D721Med (cell line): ENCODE results near the gene POLR1A.

Source experiments
- DNase-seq: peaks from one replicate; pipeline ENCODE4 v3.0.0; 2011; ENCODE audit warnings: low spot score; ENCODE audit not compliant: insufficient read length
- FAIRE-seq: peaks from 2 replicates; lab custom pipeline; 2011; peaks lifted over from hg19 to GRCh38; lab: Jason Lieb, UNC
- TF ChIP-seq, protein P1 (sequence below): IDR thresholded peaks from 2 replicates; pipeline ENCODE4 v1.5.1; 2012; ENCODE audit warnings: mild to moderate bottlenecking, control low read depth; ENCODE audit not compliant: insufficient read depth; ENCODE audit errors: missing control alignments

The POLR1A gene

DNA sequence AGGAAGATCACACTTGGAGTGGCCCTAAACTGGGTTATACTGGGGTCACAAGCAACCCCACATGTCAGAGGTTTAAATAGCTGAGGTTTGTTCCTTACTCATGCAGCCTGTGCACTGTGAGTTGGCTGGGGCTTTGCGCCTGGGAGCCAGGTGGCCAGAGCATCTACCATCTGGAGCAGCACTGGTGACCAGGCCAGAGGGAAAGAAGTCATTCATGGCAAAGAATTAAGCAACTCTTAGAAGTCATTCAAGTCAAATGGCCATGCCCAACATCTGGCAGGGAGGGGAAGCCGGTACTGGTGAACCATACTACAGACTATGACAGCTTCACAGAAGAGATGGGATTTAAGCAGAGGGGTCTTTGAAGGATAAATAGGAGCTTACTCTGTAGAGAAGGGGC lies 90.7 kb downstream of the POLR1A start:
- DNase-seq (no peak), FAIRE-seq (no peak)
- TF ChIP-seq, protein P1, sequence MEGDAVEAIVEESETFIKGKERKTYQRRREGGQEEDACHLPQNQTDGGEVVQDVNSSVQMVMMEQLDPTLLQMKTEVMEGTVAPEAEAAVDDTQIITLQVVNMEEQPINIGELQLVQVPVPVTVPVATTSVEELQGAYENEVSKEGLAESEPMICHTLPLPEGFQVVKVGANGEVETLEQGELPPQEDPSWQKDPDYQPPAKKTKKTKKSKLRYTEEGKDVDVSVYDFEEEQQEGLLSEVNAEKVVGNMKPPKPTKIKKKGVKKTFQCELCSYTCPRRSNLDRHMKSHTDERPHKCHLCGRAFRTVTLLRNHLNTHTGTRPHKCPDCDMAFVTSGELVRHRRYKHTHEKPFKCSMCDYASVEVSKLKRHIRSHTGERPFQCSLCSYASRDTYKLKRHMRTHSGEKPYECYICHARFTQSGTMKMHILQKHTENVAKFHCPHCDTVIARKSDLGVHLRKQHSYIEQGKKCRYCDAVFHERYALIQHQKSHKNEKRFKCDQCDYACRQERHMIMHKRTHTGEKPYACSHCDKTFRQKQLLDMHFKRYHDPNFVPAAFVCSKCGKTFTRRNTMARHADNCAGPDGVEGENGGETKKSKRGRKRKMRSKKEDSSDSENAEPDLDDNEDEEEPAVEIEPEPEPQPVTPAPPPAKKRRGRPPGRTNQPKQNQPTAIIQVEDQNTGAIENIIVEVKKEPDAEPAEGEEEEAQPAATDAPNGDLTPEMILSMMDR, result no peak

DNA sequence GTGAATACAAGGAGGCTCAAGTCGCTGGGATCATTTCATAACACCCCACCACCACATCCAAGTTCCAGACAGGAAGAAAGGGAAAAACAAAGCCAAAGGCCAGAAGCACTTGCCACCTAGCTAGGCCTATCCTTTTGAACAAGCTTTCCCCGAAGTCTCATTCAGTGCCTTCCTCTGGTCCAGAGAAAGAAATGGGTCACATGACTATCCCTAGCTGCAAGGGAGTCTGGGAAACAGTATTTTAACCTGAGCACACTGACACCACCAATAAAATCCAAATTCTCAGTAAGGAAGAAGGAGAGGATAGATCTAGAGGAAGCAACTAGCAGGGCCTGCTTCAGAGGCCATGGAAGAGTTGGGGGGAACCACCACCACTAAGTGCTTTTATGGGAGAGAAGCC lies 91.2 kb downstream of the POLR1A start:
- FAIRE-seq, result no peak
- TF ChIP-seq, protein P1, result no peak
- no peak for DNase-seq

DNA sequence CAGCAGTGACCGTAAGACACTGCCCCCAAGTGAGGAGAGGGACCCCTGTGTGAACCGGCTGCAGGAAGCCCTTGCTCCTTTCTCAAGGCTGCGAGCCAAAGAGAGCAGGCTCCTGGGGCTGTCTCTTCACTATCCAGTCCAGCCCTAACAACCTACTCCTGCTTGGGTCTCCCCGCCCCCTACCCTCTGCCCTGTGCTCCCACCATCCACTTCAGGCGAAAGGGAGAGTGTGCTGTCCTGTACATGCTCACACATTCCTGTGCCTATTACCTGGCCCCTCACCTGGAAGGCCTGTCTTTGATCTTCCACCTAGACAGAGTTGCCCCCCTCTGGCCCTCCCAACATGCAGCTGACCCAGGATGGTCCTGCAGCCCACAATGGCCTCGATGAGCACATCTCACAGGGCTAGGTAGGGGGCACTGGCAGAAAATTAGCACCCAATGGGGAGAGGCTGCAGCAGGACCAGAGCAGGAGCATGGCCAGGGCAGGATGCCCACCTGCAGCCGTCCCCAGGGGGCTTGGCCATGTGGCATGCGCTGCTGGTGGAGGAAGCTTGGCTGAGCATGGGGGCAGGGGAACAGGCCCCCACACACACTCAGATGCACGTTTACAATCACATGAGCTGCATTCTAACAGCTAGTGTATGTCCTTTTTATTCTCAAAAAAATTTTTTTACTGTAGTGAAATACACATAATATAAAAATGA lies 93.5 kb downstream of the POLR1A start:
- FAIRE-seq, result no peak
- TF ChIP-seq, protein P1, result no peak
- DNase-seq, result no peak

DNA sequence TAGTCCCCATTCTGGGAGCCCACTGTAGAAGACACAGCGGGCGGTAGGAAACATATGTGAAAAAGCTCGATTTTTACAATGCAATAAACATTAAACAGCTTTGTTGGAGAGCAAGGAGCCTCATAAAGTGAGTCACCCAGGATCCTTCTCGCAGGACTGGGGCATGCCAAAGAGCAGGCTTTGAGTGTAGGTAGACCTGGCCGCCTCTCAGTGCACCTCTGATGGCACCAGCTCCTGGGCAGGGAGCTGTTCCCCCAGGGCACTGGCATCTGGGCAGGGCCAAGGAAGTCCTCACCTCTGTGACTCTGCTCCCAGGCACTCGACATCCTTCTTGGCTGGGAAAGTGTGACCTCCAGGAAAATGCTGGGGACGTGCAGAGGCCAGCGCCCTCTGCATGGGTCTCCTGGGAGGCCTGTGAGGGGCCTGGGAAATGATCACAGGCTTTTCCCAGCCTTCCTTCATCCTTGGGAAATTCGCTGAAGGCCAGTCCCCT lies 94.2 kb downstream of the POLR1A start:
- TF ChIP-seq, protein P1, result no peak
- FAIRE-seq (no peak), DNase-seq (no peak)

DNA sequence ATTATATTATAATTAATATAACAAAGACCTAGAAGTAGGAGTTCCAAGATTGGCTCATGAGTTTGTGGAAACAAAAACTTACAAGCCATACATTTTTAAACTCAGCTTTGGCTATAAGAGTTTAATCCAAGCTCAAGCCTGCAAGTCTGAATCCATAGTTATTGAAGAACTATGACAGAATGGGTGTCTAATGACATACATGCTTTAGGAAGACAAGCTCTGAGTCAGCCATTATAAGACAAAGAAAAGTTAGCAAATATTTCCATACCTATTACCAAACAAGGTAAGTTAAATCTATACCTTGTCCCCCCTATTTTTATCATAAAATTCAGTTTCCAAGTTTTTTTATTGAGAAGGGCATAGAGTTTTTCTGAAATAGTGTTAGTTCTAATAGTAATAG lies 95.6 kb downstream of the POLR1A start:
- TF ChIP-seq, protein P1, result no peak
- FAIRE-seq, result no peak
- no peak for DNase-seq

DNA sequence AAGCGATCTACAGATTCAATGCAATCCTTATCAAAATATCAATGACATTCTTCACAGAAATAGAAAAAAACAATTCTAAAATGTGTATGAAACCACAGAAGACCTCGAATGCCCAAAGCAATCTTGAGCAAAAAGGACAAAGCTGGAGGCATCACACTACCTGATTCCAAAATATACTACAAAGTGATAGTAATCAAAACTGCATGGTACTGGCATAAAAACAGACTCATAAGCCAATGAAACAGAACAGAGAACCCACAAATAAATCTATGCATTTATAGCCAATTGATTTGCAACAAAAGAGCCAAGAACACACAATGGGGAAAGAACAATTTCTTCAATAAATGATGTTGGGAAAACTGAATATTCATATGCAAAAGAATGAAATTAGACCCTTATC lies 99.2 kb downstream of the POLR1A start:
- TF ChIP-seq, protein P1, result no peak
- no peak for FAIRE-seq

DNA sequence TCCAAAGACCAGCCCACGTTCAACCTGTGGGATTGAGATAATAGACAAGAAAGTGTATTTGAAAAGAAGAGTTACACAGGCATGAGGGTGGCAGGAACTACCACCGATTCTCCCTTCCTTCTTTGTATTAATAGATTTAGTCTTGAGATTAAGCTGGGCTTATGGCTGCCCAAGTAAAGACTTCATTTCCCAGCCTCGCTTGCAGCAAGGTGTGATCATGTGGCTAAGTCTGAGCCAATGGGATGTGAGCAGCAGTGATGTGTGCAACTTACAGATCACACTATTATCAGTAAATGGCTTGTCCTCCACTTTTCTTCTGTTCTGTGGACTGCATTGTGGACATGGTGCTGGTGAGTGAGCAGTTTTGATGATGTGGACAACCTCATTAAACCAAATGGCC lies 101.7 kb downstream of the POLR1A start:
- TF ChIP-seq, protein P1, result no peak
- DNase-seq (no peak), FAIRE-seq (no peak)

More for the DNA sequence above, 99.2 kb downstream of the POLR1A start:
- DNase-seq, result no peak
